ENCODE results near the gene PNMT. TPM values are rescaled to one million over a fixed set of nuclear protein-coding genes. Genes with fewer than 3 reads are reported as not detected.

PNMT gene
- total and polyA plus RNA-seq, 12 donors: 2.7 to 30.0 (median 4.2) TPM

GRCh38 chr17:39621523-39622379 lies 46.5 kb upstream of the PNMT start:
- H3K9me3 ChIP-seq: no peaks in the 10 kb centered on the region
- peaks cover 2 to 32% (median 17%) of the 10 kb centered on the region in 9 donors for H3K4me1 ChIP-seq
- 12% methylated on average over 23 to 26 of the region's 26 CpGs for WGBS, 2 donors
- no peaks in the 10 kb centered on the region for H3K36me3 ChIP-seq
- TF ChIP-seq CTCF (IDR thresholded peaks at IDR 0.05): peak; percentile 96 to 100 (median 99)
- ATAC-seq (peak; percentile 63 to 88 (median 77)), DNase-seq (peak; percentile 81 to 83)
- no peak overlapping the region for H3K4me3 ChIP-seq
- intact Hi-C loops (cut with DNase I): loop anchor here (1.0 to 10.0 kb wide), 12 partner anchors 46 to 359 kb away; partner anchors contain the start of genes PNMT (in 2 of the 10), TCAP (in 2 of the 10) and PSMD3 (in 1 of the 10)
- peaks cover 10 to 57% (median 24%) of the 10 kb centered on the region in 7 donors for H3K27me3 ChIP-seq
- H3K27ac ChIP-seq: peak overlapping the region in 1 of 10 donors; percentile 47

GRCh38 chr17:39622380-39623006 lies 45.8 kb upstream of the PNMT start:
- 55 to 59% methylated on average over 16 of the region's 16 CpGs for WGBS, 2 donors
- H3K27me3 ChIP-seq: peaks cover 17 to 57% (median 32%) of the 10 kb centered on the region in 7 donors
- ATAC-seq (peak in 1 of 8 donors; percentile 2), DNase-seq (no peak)
- no peak for TF ChIP-seq CTCF (IDR thresholded peaks at IDR 0.05)
- H3K27ac ChIP-seq: peak overlapping the region in 1 of 10 donors; percentile 47
- peaks cover 2 to 36% (median 13%) of the 10 kb centered on the region in 9 donors for H3K4me1 ChIP-seq
- H3K9me3 ChIP-seq: no peaks in the 10 kb centered on the region
- H3K36me3 ChIP-seq: no peaks in the 10 kb centered on the region
- H3K4me3 ChIP-seq: no peak overlapping the region
- intact Hi-C loops (cut with DNase I): loop anchor here (1.0 to 10.0 kb wide), 12 partner anchors 45 to 358 kb away; partner anchors contain the start of genes PNMT (in 2 of the 10), TCAP (in 2 of the 10) and PSMD3 (in 1 of the 10)

GRCh38 chr17:39623356-39623950 lies 44.8 kb upstream of the PNMT start:
- peaks cover 17 to 62% (median 41%) of the 10 kb centered on the region in 7 donors for H3K27me3 ChIP-seq
- H3K27ac ChIP-seq: peak overlapping the region in 1 of 10 donors; percentile 23
- peak; percentile 91 to 96 (median 93) for TF ChIP-seq CTCF (IDR thresholded peaks at IDR 0.05)
- H3K4me1 ChIP-seq: peaks cover 2 to 32% (median 12%) of the 10 kb centered on the region in 9 donors
- WGBS, 2 donors: 5 to 9% methylated on average over 16 of the region's 16 CpGs
- DNase-seq: peak; percentile 83 to 89
- ATAC-seq: peak; percentile 46 to 85 (median 78)
- no peaks in the 10 kb centered on the region for H3K9me3 ChIP-seq
- H3K36me3 ChIP-seq: no peaks in the 10 kb centered on the region
- intact Hi-C loops (cut with DNase I): loop anchor here (1.0 to 10.0 kb wide), 11 partner anchors 44 to 357 kb away; partner anchors contain the start of genes PNMT (in 2 of the 10), TCAP (in 2 of the 10) and PSMD3 (in 1 of the 10)
- H3K4me3 ChIP-seq: no peak overlapping the region

All from heart right ventricle (tissue), 16 donors.